Measurements from ENCODE around the gene PLEKHG7.

The PLEKHG7 gene

GRCh38 chr12:92676710-92677109, 26.1 kb upstream of the PLEKHG7 start:
- TF ChIP-seq CTCF (IDR thresholded peaks at IDR 0.05; ENCODE audit: extremely low read depth, insufficient read depth, missing control alignments): no peak
- in situ Hi-C loops (cut with MboI; ENCODE audit: low pct_unique_long_range_greater_than_20kb, low sequenced_read_pairs, unreplicated experiment): no loop called here
- no peak for DNase-seq (ENCODE audit: low spot score)

GRCh38 chr12:92690601-92691000, 12.2 kb upstream of the PLEKHG7 start:
- in situ Hi-C loops (cut with MboI; ENCODE audit: low pct_unique_long_range_greater_than_20kb, low sequenced_read_pairs, unreplicated experiment): no loop called here
- TF ChIP-seq CTCF (IDR thresholded peaks at IDR 0.05; ENCODE audit: extremely low read depth, insufficient read depth, missing control alignments): no peak
- no peak for DNase-seq (ENCODE audit: low spot score)

GRCh38 chr12:92695056-92695455, 7.7 kb upstream of the PLEKHG7 start:
- no peak for DNase-seq (ENCODE audit: low spot score)
- in situ Hi-C loops (cut with MboI; ENCODE audit: low pct_unique_long_range_greater_than_20kb, low sequenced_read_pairs, unreplicated experiment): no loop called here
- no peak for TF ChIP-seq CTCF (IDR thresholded peaks at IDR 0.05; ENCODE audit: extremely low read depth, insufficient read depth, missing control alignments)

- TF ChIP-seq CTCF (IDR thresholded peaks at IDR 0.05; ENCODE audit: extremely low read depth, insufficient read depth, missing control alignments): no peak
- in situ Hi-C loops (cut with MboI; ENCODE audit: low pct_unique_long_range_greater_than_20kb, low sequenced_read_pairs, unreplicated experiment): no loop called here
Observed at GRCh38 chr12:92695577-92695976, 7.2 kb upstream of the PLEKHG7 start.

GRCh38 chr12:92696216-92696615, 6.6 kb upstream of the PLEKHG7 start:
- no peak for TF ChIP-seq CTCF (IDR thresholded peaks at IDR 0.05; ENCODE audit: extremely low read depth, insufficient read depth, missing control alignments)
- in situ Hi-C loops (cut with MboI; ENCODE audit: low pct_unique_long_range_greater_than_20kb, low sequenced_read_pairs, unreplicated experiment): no loop called here
- no peak for DNase-seq (ENCODE audit: low spot score)

More at GRCh38 chr12:92695577-92695976, 7.2 kb upstream of the PLEKHG7 start:
- no peak for DNase-seq (ENCODE audit: low spot score)

- in situ Hi-C loops (cut with MboI; ENCODE audit: low pct_unique_long_range_greater_than_20kb, low sequenced_read_pairs, unreplicated experiment): no loop called here
- TF ChIP-seq CTCF (IDR thresholded peaks at IDR 0.05; ENCODE audit: extremely low read depth, insufficient read depth, missing control alignments): no peak
- no peak for DNase-seq (ENCODE audit: low spot score)
Observed at GRCh38 chr12:92698474-92698873, 4.3 kb upstream of the PLEKHG7 start.

- TF ChIP-seq CTCF (IDR thresholded peaks at IDR 0.05; ENCODE audit: extremely low read depth, insufficient read depth, missing control alignments): no peak
- in situ Hi-C loops (cut with MboI; ENCODE audit: low pct_unique_long_range_greater_than_20kb, low sequenced_read_pairs, unreplicated experiment): no loop called here
- DNase-seq (ENCODE audit: low spot score): no peak
Observed at GRCh38 chr12:92701441-92701840, 1.3 kb upstream of the PLEKHG7 start.

Data from GM13977 (cell line).